HG02610 (cell line): ENCODE data around the gene STX16.

Source experiments
- ATAC-seq: cut with Tn5 transposase; IDR thresholded peaks from one replicate; pipeline ENCODE4 v1.9.1; 2021; ENCODE audit warnings: mild to moderate bottlenecking, moderate library complexity; ENCODE audit not compliant: unreplicated experiment

The STX16 gene

GRCh38 chr20:58708246-58708931 lies 57.3 kb downstream of the STX16 start:
- ATAC-seq: no peak

DNA sequence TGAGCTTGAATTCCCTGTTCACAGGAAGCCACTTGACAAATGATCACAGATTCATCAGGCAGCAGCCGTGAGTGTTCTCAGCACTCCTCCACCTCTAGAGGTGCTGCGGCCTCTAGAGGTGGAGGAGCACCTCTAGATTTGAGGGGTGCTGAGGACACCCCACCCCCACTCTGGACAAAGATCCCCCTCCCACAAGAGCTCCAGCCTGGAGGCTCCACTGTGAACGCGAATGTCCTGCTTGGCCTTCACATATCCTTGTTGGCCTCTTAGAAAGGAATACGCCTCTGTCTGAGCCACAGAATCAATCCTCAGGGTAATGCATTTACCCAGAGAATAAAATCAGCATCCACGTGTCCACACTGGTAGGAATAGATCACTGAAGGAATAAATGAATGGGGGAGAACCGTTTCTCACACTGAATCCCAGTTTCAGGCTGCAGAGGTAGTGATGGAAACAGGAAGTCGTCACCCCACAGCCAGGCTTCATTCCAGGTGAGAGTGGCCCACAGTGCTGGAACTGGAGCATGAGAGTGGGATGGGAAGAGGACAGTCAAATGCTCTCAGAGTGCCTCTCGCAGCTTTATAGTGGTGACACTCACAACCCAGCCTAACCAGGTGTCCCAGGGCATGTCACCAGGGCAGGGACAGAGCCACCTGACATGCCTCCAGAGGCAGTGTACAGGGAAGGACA lies 58.1 kb downstream of the STX16 start:
- ATAC-seq: no peak

DNA sequence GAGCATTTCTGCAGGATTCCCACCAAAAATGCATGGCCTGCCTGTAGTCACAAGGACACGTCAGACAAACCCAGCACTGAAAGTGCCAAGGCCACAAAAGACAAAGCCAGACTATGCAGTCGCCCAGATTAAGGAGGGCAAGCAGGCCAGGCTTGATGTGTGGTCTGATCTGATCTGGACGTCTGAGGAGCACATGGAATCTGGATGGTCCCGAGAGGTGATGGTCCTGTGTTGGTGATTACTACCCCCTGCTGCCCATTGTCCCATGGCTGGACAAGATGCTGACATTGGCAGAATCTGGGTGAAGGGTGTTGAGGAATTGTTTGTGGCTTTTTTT lies 58.6 kb downstream of the STX16 start:
- no peak for ATAC-seq

- no peak for ATAC-seq
These were observed 59.6 kb downstream of the STX16 start for GRCh38 chr20:58710481-58711265.

DNA sequence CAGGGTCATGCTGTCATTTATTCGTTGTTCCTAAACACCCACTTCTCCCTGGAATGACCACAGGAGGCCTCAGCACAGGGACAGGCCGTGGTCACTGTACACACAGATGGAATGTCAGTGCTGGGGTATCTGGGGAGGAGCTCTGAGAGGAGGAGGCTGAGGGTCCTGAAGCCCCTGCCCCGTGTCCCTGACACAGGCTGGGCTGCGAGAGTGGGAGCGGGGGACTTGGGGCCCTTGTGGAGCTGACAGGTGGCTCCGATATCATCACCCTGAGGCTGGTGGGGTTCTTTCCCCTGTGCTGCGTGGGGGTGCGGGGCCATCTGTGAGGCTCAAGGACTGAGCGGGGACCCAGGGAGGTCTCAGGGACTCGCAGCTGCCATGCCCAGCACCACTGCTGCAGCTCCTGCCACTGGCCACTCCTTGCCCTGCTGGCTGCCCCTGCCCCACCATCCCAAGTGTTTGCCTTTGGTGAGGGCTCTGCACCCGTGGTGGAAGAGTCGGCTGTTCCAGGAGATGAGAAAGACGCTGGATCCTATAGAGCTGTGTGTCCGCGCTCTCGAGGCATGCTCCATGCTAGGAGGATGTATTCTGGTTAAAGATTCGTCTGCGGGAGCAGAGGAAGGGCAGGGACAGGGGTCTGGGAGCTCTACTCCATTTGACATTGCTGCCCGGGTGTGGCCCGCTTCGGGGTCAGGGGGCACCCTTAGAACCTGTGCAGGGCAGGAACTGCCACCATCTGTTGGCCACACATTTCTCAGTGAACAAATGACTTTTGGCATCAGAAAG lies 60.4 kb downstream of the STX16 start:
- ATAC-seq: no peak

DNA sequence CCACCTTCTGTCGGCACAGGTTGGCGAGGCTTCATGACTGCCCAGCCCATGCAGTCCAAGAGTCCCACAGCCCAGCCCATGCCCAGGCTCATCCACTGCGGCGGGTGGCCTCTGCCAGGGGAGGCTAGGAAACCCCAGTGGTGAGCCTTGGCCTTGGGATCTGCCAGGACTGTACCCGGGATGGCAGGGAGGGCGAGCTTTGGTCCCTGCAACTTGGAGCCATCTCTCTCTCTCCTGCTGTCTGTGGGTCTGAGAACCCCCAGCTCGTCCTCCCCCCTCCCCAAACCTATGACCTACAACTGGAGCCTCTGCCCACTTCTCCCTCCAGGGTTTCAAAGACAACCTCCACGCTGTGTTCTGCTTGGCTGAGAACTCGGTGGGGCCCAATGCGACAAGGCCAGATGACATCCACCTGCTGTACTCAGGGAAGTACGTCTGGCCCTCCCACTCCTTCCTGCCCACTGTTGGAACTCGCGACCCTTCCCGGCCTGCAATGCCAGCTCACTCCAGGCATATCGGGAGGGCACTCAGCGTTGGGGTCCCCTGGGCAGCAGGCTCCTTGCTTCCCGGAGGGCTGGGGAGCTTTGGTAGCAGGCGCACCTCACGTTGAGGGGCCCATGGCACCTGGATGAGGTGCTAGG lies 61.2 kb downstream of the STX16 start:
- ATAC-seq: no peak

GRCh38 chr20:58712806-58713731 lies 62.0 kb downstream of the STX16 start:
- ATAC-seq: no peak

DNA sequence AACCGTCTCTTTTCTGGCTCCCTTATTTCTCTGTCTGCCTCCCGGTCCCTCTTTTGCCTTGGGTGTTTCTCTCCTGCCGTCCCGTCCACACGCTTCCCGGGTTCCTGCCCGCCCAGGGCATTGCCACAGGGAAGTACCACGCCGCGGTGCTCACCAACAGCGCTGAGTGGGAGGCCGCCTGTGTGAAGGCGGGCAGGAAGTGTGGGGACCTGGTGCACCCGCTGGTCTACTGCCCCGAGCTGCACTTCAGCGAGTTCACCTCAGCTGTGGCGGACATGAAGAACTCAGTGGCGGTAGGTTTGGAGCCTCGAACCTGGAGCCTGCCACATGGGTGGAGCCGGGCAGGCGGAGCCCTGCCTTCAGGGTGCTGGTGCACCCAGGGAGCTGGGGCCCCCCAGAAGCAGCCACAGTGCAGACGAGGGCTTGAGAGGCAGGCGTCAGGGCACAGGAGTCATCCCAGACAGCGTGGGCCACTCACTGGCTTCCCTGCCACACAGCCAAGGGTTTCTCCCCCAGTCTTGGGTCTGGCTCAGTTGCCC lies 62.8 kb downstream of the STX16 start:
- no peak for ATAC-seq

DNA sequence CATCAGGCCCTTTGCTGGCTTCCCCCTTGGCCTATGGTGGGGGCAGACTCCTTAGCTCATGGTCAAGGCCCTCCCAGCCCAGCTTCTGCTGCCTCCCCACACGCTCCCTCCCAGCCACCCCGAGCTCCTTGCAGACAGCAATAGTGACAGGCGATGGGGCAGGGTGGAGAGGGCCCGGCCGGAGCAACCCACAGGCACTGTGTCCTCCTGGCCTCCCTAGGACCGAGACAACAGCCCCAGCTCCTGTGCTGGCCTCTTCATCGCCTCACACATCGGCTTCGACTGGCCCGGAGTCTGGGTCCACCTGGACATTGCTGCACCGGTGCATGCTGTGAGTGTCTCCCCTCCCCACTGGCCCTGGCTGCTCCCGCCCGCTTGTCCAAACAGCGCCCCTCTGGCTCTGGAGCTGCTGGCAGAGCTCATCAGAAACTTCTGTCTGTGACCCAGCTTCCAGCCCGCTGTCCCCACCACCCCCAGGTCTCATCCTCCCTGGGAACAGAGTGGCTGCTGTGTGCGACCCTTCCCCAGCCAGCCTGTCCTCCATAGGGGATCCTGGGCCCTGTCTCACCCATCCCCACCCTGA lies 63.3 kb downstream of the STX16 start:
- no peak for ATAC-seq

- no peak for ATAC-seq
These were observed 63.9 kb downstream of the STX16 start for GRCh38 chr20:58714923-58715351.

GRCh38 chr20:58715391-58715800 lies 64.3 kb downstream of the STX16 start:
- no peak for ATAC-seq

GRCh38 chr20:58715801-58716475 lies 64.9 kb downstream of the STX16 start:
- no peak for ATAC-seq

DNA sequence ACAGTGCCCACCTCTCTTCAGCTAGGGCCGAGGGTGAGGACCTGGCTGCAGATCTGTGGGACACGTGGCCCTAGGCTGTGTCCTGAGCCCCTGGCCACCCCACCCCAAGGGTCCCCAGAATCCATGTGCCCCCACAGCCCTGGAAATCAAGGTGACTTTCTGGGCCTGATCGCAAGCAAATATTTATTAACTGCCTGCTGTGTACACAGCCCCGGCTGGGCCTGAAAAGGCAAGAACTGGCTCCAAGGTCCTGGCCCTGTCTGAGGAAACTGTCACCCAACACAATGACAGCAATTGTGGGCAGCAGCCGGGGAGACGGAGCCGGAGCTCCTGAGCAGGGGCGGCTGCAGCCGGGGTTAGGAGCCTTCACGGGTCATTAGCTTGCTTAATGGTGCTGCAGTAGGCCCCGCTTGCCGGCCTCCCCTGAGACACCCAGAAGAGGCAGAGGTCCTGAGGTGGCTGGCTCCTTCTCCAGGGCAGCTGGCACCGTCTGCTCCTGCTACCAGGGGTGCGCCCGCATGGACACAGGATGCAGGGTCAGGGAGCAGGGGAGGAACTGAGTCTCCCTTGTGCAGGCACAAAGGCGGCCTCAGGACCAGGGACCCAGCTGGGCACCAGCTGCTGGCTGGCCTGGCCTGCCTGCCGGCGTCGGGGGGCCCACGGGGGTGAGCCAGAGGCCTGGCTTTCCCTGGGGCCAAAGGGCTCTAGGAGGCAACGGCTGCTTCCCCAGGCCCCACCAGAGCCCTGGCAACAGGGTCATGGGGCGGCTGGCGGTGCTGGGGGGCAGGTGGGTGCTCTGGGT lies 65.6 kb downstream of the STX16 start:
- ATAC-seq: no peak

DNA sequence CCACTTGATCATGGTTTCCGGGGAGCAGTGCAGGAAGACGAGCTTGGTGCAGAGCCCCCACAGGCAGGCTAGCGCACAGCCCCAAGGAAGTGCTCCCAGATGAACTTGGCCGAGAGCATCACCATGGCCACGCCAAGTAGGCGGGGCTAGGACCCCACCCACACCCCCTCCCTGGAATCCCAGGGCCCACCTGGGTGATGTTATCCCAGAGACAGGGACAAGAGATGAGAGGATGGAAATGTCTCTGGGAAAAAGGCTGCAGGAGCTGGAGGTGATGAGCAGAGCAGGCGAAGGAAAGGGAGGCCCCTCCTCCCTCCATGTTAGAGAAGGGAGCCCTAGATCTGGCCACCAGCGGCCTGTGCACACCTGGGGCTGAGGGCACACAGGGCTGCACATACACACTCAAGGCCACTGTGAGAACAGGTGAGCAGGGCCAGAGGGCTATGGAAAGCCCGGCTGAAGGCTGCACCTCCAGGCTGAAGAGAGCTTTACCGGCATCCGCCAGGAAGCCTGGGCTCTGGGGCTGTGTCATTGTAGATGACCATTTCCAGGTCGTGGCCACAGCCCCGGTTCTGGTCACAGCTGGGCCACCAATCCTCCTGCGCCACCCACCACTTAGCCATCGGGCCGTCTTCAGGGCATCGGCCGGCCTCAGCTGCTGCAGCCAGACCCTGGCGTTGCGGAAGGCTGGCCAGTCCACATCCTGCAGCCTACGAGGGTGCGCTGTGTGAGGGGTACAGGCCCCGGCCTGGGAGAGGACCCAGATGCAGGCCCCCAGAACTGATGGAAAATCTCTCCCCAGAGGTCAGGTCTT lies 66.4 kb downstream of the STX16 start:
- no peak for ATAC-seq

GRCh38 chr20:58718121-58718563 lies 67.1 kb downstream of the STX16 start:
- no peak for ATAC-seq

DNA sequence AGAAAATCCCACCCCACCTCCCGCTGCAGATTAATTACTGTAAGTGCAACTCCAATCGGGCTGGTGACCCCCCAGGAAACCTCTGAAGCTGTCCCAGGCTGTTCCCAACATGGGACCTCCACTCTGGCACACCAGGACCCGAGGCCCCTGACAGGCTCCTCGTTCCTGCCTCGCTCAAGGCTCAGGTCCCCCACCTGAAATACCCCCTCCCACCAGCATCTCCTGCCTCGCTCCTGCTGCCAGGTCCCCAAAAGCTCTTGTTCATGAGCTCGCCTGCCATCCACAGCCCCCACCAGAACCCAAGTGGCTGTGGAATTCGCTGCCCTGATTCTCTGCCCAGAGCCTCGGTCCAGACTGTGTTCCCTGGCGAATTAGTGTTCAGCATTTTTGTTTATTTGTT lies 67.6 kb downstream of the STX16 start:
- no peak for ATAC-seq

GRCh38 chr20:58719258-58719657 lies 68.2 kb downstream of the STX16 start:
- ATAC-seq: no peak
